Activated CD8-positive, alpha-beta memory T cell treated with anti-CD3 and anti-CD28 coated beads for 24 hours (primary cell): Measurements from ENCODE around the gene GALC.
"Not testable (repeated sequence)": the region's sequence is repeated elsewhere in the genome, so short reads cannot be mapped to it uniquely, and the experiment has no call there.

Experiments used
- DNase-seq: peaks from one replicate; pipeline ENCODE4 v3.0.0-alpha.2; 2020

Gene GALC

GRCh38 chr14:87992718-87993628, at the start of gene GALC:
TSS of gene GALC (minus strand) at chr14:87993182. CDS start at chr14:87993164, 18 bp downstream.
- peak; percentile 98 for DNase-seq

DNA sequence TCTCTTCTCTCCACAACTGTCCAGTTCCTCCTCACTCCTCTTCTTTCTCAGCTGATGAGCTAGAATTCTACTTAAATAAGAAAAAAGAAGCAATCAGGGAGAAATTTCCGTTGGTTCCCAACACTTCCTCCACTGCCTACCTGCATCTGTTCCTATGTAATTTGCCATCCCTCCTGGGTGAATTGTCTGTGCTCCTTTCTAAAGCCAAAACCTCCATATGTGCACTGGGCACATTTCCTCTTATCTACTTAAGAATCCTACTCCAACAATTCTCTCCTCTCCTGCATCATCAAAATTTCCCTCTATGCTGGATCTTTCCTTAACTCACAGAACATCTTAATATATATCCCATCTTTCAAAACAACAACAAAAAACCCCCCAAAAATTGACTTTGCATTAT, 47.2 kb upstream of the GALC start:
- DNase-seq = no peak

DNA sequence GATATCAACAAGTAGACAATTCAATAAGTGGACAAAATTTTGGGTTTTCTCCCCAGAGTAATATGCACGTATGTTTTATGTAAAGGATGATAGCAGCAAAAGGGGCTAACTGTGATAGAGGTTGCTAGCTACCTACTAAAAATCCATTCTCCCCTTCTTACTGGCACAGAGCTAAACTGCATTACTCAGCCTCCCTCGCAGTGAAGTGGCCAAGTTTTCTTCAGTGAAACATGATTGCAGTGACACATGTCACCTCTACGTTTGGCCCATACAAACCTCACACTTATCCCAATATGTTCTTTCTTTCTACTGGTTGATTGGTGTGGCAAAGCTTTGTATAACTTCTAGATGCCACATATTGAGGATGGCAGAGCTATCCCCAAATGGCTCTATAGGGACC, 46.2 kb upstream of the GALC start:
- DNase-seq = no peak

DNA sequence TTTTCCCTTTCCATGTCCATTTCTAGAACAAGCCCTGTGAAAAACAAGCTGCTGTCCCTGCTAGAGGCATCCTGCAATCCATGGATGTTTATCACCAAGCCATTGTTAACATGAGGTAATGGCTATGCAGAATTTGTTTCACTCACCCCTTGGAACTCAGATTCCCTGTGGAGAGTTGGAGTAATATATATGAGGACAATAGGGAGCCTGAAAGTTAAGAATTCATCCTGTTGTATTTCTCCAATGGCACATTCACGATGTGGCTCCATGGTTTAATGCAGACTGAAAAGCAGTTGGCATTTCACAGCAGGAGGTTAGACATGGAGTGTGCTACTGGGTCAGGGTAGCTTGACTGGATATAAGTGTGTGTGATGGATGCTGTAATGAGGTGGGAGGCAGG, 44.3 kb upstream of the GALC start:
- no peak for DNase-seq

- no peak for DNase-seq
Measured at GRCh38 chr14:88036422-88036821, 43.4 kb upstream of the GALC start.

GRCh38 chr14:88034076-88034475, 41.1 kb upstream of the GALC start:
- DNase-seq = no peak

DNA sequence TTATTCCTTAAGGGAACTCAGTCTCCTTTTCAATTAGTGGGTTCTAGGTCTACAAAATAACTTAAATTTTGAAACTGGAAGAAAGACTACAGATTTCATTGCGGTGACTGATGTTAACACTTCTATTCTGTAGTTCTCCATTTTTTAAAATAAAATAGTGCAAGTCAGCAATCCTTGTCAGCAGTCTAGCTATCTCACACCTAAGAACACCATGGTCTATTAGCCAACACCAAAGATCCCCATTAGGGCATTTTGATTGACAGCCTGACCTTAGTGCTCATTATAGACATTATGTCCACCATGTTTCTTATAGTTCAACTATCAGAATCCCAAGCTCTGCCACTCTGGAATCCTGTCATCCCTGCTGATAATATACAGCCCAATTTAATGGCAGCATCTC, 39.4 kb upstream of the GALC start:
- no peak for DNase-seq

DNA sequence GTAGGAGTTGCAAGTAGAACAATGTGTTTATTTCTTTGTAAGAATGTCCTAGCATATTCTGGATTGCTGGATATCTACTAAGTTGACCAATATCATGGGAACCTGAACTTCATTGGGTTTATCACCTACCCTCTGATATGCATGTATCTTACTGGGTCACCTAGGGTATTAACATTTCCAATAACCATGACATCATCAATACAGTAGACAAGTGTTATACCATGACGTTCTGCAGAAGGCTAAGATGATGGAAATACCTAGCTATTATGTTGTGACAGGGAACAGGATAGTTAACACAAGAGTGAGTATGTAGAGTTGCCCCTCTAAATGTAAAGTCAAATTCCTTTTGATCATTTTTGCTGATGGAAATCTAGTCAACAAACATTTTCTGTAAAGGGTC, 37.9 kb upstream of the GALC start:
- DNase-seq = no peak

DNA sequence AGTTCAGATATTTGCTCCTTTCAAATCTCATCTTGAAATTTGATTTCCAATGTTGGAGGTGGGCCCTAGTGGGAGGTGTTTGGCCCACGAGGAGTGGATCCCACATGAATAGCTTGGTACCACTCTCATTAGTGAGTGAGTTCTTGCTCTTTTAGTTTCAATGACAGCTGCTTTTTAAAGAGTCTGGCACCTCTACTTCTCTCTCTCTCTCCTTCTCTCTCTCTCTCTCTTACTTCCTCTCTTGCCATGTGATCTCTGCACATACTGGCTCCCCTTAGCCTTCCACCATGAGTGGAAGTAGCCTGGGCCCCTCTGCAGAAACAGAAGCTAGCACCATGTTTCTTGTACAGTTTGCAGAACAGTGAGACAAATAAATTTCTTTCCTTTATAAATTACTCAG, 37.1 kb upstream of the GALC start:
- no peak for DNase-seq

DNA sequence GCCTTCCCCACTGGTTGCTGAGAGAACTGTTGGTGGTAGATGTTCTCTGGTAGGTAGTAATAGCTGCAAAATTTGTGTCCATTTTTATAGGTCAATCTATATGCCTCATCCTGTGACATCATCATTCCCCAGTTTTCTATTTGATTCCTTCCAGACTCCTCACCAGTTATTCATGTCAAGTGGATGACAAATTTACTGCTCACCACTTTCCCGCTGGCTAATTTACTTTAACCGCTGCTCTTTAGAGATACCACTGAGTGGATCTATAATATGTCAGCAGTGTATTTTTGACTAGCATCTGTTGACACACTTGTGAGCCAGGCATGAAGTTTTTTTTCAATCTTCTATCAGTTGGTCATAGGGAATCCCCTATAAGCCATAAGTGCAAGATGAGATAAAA, 36.5 kb upstream of the GALC start:
- no peak for DNase-seq

- no peak for DNase-seq
Measured at GRCh38 chr14:88026890-88027289, 33.9 kb upstream of the GALC start.

DNA sequence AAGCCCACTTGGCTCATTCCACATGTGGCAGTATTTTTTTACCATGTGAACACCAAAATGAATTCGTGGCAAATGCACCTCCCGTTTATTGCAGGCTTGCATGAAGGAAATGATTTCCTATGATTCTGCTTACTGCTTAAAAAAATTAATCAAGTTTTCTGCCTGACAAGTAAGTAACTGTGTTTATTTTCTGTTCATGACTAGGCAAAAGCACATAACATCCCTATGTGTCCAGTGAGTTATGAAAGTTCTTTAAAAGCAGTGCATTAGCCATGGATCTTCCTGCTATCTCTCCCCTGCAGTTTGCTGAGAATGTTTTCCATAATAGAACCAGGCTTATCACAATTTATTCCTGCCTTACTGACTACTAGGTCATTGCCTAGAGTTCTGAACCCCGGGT, 32.3 kb upstream of the GALC start:
- no peak for DNase-seq

DNA sequence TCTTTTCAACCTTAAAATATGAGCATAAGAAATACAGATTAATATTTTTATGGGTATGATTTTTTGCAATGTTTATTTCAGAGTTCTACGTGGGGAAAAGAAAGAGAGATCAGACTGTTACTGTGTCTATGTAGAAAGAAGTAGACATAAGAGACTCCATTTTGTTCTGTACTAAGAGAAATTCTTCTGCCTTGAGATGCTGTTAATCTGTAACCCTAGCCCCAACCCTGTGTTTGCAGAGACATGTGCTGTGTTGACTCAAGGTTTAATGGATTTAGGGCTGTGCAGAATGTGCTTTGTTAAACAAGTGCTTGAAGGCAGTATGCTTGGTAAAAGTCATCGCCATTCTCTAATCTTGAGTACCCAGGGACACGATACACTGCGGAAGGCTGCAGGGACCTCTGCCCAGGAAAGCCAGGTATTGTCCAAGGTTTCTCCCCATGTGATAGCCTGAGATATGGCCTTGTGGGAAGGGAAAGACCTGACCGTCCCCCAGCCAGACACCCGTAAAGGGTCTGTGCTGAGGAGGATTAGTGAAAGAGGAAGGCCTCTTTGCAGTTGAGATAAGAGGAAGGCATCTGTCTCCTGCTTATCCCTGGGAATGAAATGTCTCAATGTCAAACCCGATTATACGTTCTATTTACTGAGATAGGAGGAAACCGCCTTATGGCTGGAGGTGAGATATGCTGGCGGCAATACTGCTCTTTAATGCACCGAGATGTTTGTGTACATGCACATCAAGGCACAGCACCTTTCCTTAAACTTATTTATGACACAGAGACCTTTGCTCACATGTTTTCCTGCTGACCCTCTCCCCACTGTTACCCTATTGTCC, 31.5 kb upstream of the GALC start:
- DNase-seq = not testable (repeated sequence)

DNA sequence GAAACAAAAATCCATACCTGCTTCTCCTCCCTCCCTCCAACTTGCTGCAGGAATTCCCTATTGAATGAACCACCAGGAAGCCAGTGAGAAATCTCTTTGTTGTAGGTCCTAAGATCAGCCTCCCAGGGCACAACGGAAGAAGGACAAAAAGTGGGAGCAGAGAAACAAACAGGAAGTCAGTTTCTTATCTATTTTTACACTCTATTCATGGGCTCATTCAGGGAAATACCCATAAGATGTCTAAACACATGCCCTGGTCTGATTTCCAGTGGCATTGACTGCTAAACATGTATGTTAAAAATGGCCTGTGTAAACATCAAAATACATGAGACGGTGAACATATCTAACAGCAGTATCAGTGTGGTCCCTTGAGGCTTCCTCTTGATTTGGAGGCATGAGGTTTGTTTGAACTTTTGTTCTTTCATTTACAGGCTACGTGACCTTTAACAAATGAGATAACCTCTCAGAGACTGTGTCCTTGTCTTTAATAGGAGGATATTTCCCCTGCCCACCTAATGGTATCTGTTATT, 30.7 kb upstream of the GALC start:
- no peak for DNase-seq

- DNase-seq = no peak
Measured at GRCh38 chr14:88017535-88017934, 24.6 kb upstream of the GALC start.

DNA sequence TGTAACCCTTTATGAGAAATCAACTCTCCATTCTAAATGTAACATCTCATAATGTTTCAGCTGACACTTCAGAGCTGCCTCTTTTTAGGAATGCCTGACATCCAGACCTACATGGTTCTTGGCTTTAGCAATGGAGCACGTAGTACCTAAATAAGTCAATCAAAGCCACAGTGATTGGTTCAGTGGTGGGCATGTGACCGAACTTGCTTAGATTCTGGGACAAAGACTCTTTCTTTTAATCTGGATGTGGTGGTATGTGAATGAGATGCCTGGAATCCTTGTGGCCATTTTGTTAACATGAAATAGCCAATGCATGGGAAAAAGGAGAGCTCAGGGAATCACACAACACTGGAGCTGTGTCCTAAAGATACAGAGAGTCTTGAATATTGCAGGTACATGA, 23.8 kb upstream of the GALC start:
- no peak for DNase-seq

DNA sequence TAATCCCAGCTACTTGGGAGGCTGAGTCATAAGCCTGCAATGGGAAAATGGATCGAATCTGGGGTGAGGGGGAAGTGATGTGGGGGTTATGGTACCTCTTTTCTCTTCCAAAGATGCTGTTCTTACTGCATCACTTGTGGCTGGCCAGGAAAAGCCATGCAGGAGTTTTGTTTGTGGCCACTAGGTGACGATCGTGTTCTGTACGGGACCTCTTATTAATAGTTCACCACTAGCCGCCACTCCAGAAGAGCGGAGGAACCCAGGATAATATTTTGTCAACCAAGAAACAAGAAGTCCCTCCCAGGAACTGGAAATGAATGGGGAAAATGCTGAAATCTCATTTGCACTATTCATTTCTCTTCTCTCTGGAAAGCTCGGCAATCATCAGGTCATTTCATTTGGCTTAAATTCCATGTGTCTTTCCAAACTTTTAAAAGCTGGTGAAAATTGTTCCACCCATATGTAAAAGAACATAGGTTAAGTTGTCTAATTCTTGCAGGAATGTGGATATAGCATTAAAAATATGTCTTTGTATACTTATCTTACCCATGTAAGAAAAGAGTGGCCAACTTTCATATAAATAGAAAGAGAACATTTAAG, 20.9 kb upstream of the GALC start:
- no peak for DNase-seq

DNA sequence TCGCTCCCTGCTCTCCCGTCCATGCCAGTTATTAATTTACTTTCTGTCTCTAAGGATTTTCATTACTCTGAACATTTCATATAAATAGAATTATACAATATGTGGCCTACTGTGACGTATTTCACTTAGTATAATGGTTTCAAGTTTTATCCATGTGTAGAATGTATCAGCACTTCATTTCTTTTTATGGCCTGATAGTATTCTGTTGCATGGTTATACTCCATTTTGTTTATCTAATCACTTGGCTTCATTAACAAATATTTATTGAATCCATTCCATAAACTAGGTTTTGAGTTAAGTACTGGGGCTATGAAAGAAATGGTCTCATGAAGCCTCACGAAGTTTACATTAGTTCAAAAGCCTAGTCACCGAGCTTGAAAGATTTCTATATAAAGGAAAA, 19.5 kb upstream of the GALC start:
- DNase-seq = no peak

- no peak for DNase-seq
Measured at GRCh38 chr14:88010331-88010730, 17.3 kb upstream of the GALC start.

DNA sequence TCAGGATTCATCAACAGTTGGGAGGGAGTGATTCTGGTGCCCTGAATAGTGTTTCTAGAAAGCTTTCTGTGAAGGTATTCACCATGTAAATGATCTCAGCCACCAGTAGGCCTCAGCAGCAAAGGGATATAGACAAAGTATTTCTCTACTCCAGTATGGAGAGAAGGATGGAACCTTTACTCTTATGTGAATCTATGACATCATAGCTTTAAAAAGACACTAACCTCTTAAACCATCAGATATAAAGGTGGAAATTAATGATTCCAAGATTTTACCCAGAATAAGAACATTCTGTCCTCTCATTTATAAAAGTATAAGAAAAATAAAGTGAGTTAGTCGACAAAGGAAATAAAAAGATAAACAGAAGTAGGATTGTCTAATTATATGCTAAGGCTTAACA, 16.5 kb upstream of the GALC start:
- no peak for DNase-seq

DNA sequence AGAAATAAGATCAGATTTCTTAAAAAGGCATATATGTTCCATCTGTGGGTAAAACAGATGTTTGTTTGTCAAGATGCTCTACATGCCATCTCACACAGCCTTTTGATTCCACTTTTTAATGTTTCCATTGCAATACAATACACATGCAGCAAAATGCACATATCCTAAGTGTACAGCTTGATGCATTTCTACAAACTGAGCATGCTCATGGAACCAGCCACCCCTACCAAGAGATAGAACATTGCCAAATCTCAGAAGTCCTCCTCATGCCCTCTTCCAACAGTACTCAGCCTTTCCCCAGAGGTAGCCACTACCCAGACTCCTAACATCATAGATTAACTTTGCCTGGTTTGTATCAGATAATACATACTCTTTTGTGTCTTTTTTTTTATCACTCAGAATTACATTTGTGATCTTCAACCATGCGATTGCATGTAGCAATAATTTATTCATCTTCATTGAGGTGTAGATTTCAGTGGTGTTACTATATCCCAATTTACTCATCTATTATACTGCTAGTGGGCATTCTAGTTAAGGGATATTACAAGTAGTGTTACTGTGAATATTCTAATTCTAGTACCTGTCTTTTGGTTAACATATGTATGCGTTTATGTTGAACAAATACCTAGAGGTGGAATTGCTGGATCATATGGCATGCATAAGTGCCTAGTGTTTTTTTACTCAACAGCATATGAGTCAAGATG, 15.2 kb upstream of the GALC start:
- DNase-seq = no peak

DNA sequence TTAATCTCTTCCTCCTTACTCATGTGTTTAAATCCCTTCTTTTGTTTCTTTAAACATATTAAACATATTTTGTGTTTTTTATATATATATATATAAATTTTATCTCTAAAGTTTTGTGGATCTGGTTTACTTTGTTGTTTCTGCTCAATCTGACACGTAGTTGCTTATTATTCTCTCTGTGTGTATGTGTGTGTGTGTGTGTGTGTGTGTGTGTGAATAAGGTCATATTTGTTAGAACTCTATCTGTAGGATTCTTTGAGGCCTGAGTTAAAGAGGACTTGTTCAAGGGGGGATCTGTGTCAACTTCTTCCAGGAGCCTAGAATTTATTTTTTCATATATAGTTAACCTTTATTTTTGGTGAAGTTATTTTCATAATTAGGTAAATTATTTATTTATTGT, 14.6 kb upstream of the GALC start:
- no peak for DNase-seq
